Left hindlimb (tissue), 1 donor: ENCODE data around the gene DENND4A.
A peak's percentile ranks its signal among the peaks of the same experiment; 100 is the strongest.

Source experiments
- DNase-seq: peaks from one replicate; pipeline ENCODE4 v3.0.0-alpha.2; 2018

The DENND4A gene

GRCh38 chr15:65792138-65792987, at the start of gene DENND4A:
TSS of gene DENND4A (minus strand) at chr15:65792293. CDS start at chr15:65756450, 35,843 bp downstream.
- DNase-seq, result peak; percentile 99

GRCh38 chr15:65841121-65841930, 49.2 kb upstream of the DENND4A start:
- no peak for DNase-seq

GRCh38 chr15:65839985-65840384, 47.9 kb upstream of the DENND4A start:
- no peak for DNase-seq

GRCh38 chr15:65839354-65839901, 47.3 kb upstream of the DENND4A start:
- no peak for DNase-seq

- no peak for DNase-seq
These were observed 45.5 kb upstream of the DENND4A start for GRCh38 chr15:65837301-65838294.

- DNase-seq, result no peak
These were observed 44.6 kb upstream of the DENND4A start for GRCh38 chr15:65836665-65837064.

GRCh38 chr15:65835447-65835846, 43.4 kb upstream of the DENND4A start:
- DNase-seq, result no peak

GRCh38 chr15:65834603-65835282, 42.6 kb upstream of the DENND4A start:
- no peak for DNase-seq

GRCh38 chr15:65833501-65834205, 41.6 kb upstream of the DENND4A start:
- DNase-seq, result no peak

- peak; percentile 87 for DNase-seq
These were observed 40.7 kb upstream of the DENND4A start for GRCh38 chr15:65832549-65833364.

GRCh38 chr15:65829130-65829764, 37.2 kb upstream of the DENND4A start:
- no peak for DNase-seq

- no peak for DNase-seq
These were observed 36.5 kb upstream of the DENND4A start for GRCh38 chr15:65828585-65828984.

GRCh38 chr15:65827065-65827464, 35.0 kb upstream of the DENND4A start:
- no peak for DNase-seq

- DNase-seq, result no peak
These were observed 33.0 kb upstream of the DENND4A start for GRCh38 chr15:65824941-65825544.

GRCh38 chr15:65824031-65824743, 32.1 kb upstream of the DENND4A start:
- DNase-seq, result peak; percentile 42

GRCh38 chr15:65822316-65822715, 30.2 kb upstream of the DENND4A start:
- DNase-seq, result peak; percentile 44

- no peak for DNase-seq
These were observed 29.0 kb upstream of the DENND4A start for GRCh38 chr15:65821070-65821469.

- no peak for DNase-seq
These were observed 27.5 kb upstream of the DENND4A start for GRCh38 chr15:65819563-65819960.
